Smooth muscle cell (in vitro differentiated cells): ENCODE measurements around the gene TSHZ2. TPM values are rescaled to one million over a fixed set of nuclear protein-coding genes. Genes with fewer than 3 reads are reported as not detected.

Experiments
- DNase-seq: peaks from one replicate; lab custom pipeline; 2025; ENCODE audit not compliant: unreplicated experiment; lab: John Stamatoyannopoulos, UW
- H2AFZ ChIP-seq: fragments of 200-600 bp; sonication (generic); 2 replicates; pipeline ENCODE4 v1.6.0; 2016; ENCODE audit warnings: antibody characterized with exemption, low read depth, mild to moderate bottlenecking
- H3F3A ChIP-seq: fragments of 200-600 bp; sonication (generic); 2 replicates; pipeline ENCODE4 v1.6.0; 2017; ENCODE audit warnings: antibody characterized with exemption, low read depth
- H3K27ac ChIP-seq: fragments of 200-600 bp; sonication (generic); 2 replicates; pipeline ENCODE4 v1.5.1; 2016; ENCODE audit warnings: low read depth, mild to moderate bottlenecking
- H3K27me3 ChIP-seq: fragments of 200-600 bp; sonication (generic); 2 replicates; pipeline ENCODE4 v1.6.1; 2016; ENCODE audit warnings: low read depth, mild to moderate bottlenecking
- H3K36me3 ChIP-seq: fragments of 200-600 bp; sonication (generic); 2 replicates; pipeline ENCODE4 v1.5.1; 2016; ENCODE audit warnings: low read depth
- H3K4me1 ChIP-seq: fragments of 200-600 bp; sonication (generic); 2 replicates; pipeline ENCODE4 v1.5.1; 2016; ENCODE audit warnings: low read depth
- H3K4me2 ChIP-seq: fragments of 200-600 bp; sonication (generic); 2 replicates; pipeline ENCODE4 v1.6.0; 2016; ENCODE audit warnings: mild to moderate bottlenecking
- H3K4me3 ChIP-seq: fragments of 200-600 bp; sonication (generic); 2 replicates; pipeline ENCODE4 v1.5.1; 2016; ENCODE audit warnings: mild to moderate bottlenecking
- H3K79me2 ChIP-seq: fragments of 200-600 bp; sonication (generic); 2 replicates; pipeline ENCODE4 v1.6.0; 2016; ENCODE audit warnings: low read depth, mild to moderate bottlenecking
- H3K9ac ChIP-seq: fragments of 200-600 bp; sonication (generic); 2 replicates; pipeline ENCODE4 v1.6.0; 2016; ENCODE audit warnings: low read depth
- H3K9me3 ChIP-seq: fragments of 200-600 bp; sonication (generic); replicated peaks from 2 replicates; pipeline ENCODE4 v1.5.1; 2016; ENCODE audit warnings: low read depth
- H4K20me1 ChIP-seq: fragments of 200-600 bp; sonication (generic); 2 replicates; pipeline ENCODE4 v1.6.0; 2016; ENCODE audit warnings: low read depth
- WGBS: methylation state at CpG from one replicate; pipeline ENCODE4 v1.1.7; 2016; ENCODE audit warnings: low lambda C conversion rate; 5-methylcytosine and 5-hydroxymethylcytosine counted together
- polyA plus RNA-seq: library from polyadenylated mRNA; unstranded; fragments of >200 nt; fragmentation: Nextera tagmentation; extraction: Ambion mirVana; gene quantifications from 2 replicates; pipeline ENCODE4 v1.2.1, GENCODE V29; 2016
- total RNA-seq: library from RNA; depleted of rRNA; stranded (reverse); fragments of >200 nt; gene quantifications from 2 replicates; pipeline ENCODE4 v1.2.3, GENCODE V29; 2014
- TF ChIP-seq, protein P1 (sequence below): fragments of 200-600 bp; sonication (generic); IDR thresholded peaks from 2 replicates; pipeline ENCODE4 v1.5.1; 2017; ENCODE audit warnings: borderline replicate concordance, mild to moderate bottlenecking, antibody characterized with exemption; ENCODE audit not compliant: insufficient read depth, poor library complexity, severe bottlenecking

Gene TSHZ2
- total and polyA plus RNA-seq, 2 experiments from 2014 or later = 4.8 to 6.6 TPM

DNA sequence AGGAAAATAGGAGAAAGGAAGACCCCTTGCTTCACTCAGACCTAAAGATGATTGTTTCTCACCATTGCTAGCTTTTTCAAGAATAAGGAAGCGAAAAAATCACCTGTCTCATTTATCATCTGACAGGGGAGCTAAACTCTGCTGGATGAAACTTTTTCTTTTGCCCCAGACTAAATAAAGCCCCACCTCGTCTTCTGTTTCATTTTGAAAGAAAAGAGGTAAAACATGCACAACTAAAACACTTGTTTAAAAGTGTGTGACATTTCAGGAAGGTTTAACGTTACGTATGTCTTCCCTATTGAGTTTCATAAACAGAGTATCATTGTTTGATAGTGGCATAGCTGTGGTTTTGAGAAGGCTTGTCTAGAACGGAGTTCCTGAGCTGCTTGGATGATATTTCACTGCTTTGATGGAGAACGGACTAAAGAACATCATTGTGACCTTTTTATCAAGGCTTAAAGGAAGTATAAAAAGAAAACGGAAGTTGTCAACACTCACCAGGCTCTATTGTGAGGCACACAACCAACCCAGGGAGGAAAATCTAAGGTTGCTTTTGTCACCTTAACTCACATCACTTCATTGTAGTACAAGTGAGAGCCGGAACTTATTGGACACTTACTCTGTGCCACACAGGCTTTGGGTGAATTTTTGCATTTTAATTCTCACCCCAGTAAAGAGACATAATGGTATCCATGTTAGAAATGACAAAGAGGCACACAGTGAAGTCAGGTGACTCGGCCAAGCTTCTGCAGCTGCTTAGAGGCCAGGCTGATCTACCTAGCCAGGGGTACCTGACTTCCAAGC lies 29.5 kb downstream of the TSHZ2 start:
- no peaks in the 10 kb centered on the region for H3K79me2 ChIP-seq
- H3K27me3 ChIP-seq = no peaks in the 10 kb centered on the region
- peak overlapping the region; percentile 2 for H2AFZ ChIP-seq
- H3K4me2 ChIP-seq = peak overlapping the region; percentile 80
- TF ChIP-seq, protein P1, sequence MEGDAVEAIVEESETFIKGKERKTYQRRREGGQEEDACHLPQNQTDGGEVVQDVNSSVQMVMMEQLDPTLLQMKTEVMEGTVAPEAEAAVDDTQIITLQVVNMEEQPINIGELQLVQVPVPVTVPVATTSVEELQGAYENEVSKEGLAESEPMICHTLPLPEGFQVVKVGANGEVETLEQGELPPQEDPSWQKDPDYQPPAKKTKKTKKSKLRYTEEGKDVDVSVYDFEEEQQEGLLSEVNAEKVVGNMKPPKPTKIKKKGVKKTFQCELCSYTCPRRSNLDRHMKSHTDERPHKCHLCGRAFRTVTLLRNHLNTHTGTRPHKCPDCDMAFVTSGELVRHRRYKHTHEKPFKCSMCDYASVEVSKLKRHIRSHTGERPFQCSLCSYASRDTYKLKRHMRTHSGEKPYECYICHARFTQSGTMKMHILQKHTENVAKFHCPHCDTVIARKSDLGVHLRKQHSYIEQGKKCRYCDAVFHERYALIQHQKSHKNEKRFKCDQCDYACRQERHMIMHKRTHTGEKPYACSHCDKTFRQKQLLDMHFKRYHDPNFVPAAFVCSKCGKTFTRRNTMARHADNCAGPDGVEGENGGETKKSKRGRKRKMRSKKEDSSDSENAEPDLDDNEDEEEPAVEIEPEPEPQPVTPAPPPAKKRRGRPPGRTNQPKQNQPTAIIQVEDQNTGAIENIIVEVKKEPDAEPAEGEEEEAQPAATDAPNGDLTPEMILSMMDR = no peak
- H3K36me3 ChIP-seq = no peaks in the 10 kb centered on the region
- no peak overlapping the region for H3K9ac ChIP-seq
- no peaks in the 10 kb centered on the region for H3F3A ChIP-seq
- no peaks in the 10 kb centered on the region for H3K9me3 ChIP-seq
- H3K4me3 ChIP-seq = no peak overlapping the region
- no peaks in the 10 kb centered on the region for H4K20me1 ChIP-seq
- peaks cover 12% of the 10 kb centered on the region for H3K4me1 ChIP-seq
- no peak for DNase-seq
- H3K27ac ChIP-seq = peak overlapping the region; percentile 51
- 57% methylated on average over 9 of the region's 9 CpGs for WGBS

DNA sequence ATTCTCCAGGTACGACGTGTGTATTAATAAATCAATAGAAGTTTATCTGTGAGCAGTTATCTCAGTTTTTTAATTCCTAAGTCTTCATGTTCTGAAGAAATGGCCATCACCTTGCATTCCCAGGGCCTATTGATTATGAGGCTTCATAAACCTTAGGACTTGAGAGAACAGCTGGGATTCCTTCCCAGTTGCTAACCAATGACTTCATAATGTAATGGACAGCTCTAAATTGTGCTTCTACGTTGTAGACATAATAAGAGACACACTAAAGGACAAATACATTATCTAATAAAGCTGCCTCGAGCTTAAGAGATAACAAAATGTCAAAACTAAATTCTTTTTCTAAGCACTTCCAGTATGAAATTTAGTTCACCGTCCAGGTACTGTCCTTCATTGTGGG lies 30.6 kb downstream of the TSHZ2 start:
- Histone ChIP-seq H3K36me3 (no peaks in the 10 kb centered on the region), H3K4me3 (no peak overlapping the region), H3K27me3 (no peaks in the 10 kb centered on the region), H2AFZ (no peak overlapping the region), H3K4me1 (peaks cover 9% of the 10 kb centered on the region), H3F3A (no peaks in the 10 kb centered on the region), H3K9me3 (no peaks in the 10 kb centered on the region), H3K79me2 (no peaks in the 10 kb centered on the region), H4K20me1 (no peaks in the 10 kb centered on the region), H3K4me2 (no peak overlapping the region), H3K27ac (no peak overlapping the region), H3K9ac (no peak overlapping the region)
- whole genome bisulfite sequencing = 83% methylated on average over 5 of the region's 5 CpGs
- DNase-seq = no peak
- TF ChIP-seq, protein P1 = no peak

GRCh38 chr20:53003420-53004154 lies 31.4 kb downstream of the TSHZ2 start:
- Histone ChIP-seq H3K27me3 (no peaks in the 10 kb centered on the region), H2AFZ (no peak overlapping the region), H3K27ac (no peak overlapping the region), H3K4me3 (no peak overlapping the region), H3K36me3 (no peaks in the 10 kb centered on the region), H3K4me2 (no peak overlapping the region), H3K79me2 (no peaks in the 10 kb centered on the region), H3K9me3 (no peaks in the 10 kb centered on the region), H3K4me1 (peaks cover 9% of the 10 kb centered on the region), H3K9ac (no peak overlapping the region), H3F3A (no peaks in the 10 kb centered on the region), H4K20me1 (no peaks in the 10 kb centered on the region)
- DNase-seq = no peak
- WGBS = 91% methylated on average over 10 of the region's 10 CpGs
- TF ChIP-seq, protein P1 = no peak
